Vagina (tissue), 2 donors: Measurements from ENCODE around the gene HNRNPA3. TPM values are rescaled to one million over a fixed set of nuclear protein-coding genes. Genes with fewer than 3 reads are reported as not detected.
"Not testable (repeated sequence)": the region's sequence is repeated elsewhere in the genome, so short reads cannot be mapped to it uniquely, and the experiment has no call there.

Source experiments
- DNase-seq, 2 donors: peaks; one replicate each; pipeline ENCODE4 v3.0.0-alpha.2; 2017; ENCODE audit errors: extremely low spot score in 2 of 2
- H3K27ac ChIP-seq: fragments of 200-600 bp; sonication (generic); one replicate; pipeline ENCODE4 v1.5.1; 2019
- H3K27me3 ChIP-seq: fragments of 200-600 bp; sonication (generic); one replicate; pipeline ENCODE4 v1.5.1; 2019
- H3K36me3 ChIP-seq, 2 donors: fragments of 200-600 bp; sonication (generic); one replicate each; pipeline ENCODE4 v1.5.1; 2017 to 2019
- H3K4me1 ChIP-seq: fragments of 200-600 bp; sonication (generic); one replicate; pipeline ENCODE4 v1.5.1; 2019
- H3K4me3 ChIP-seq, 2 donors: fragments of 200-600 bp; sonication (generic); 1 replicate in 1 of 2; 2 replicates in 1 of 2; pipeline ENCODE4 v1.5.1; 2016 to 2019
- H3K9me3 ChIP-seq: fragments of 200-600 bp; sonication (generic); one replicate; pipeline ENCODE4 v1.5.1; 2019
- CTCF ChIP-seq, 3 experiments: fragments of 450-650 bp in 2 of 3; fragments of 200-600 bp in 1 of 3; sonication (generic) in 1 of 3; IDR thresholded peaks; one replicate each; pipeline ENCODE4 v1.5.1; 2017 to 2019; ENCODE audit warnings: antibody characterized with exemption in 3 of 3, mild to moderate bottlenecking in 2 of 3, moderate library complexity in 2 of 3
- POLR2A ChIP-seq, 2 donors: fragments of 450-650 bp; IDR thresholded peaks; one replicate each; pipeline ENCODE4 v1.6.1; 2017; ENCODE audit warnings: antibody characterized with exemption in 2 of 2, mild to moderate bottlenecking in 2 of 2, moderate library complexity in 2 of 2
- POLR2AphosphoS5 ChIP-seq, 2 donors: sonication (generic); formaldehyde crosslinking; IDR thresholded peaks; one replicate each; pipeline ENCODE4 v1.9.0; 2017; ENCODE audit warnings: antibody characterized with exemption in 2 of 2, mild to moderate bottlenecking in 2 of 2, low read depth in 1 of 2; ENCODE audit not compliant: insufficient read depth in 1 of 2
- intact Hi-C: fragments of 100-400 bp; cut with DNase I; formaldehyde crosslinking; loops from one replicate; pipeline ENCODE4 v1.15.1; 2023
- total RNA-seq: library from RNA; depleted of rRNA; stranded (reverse); fragments of >200 nt; gene quantifications from one replicate; pipeline ENCODE4 v1.2.3, GENCODE V29; 2016

Gene HNRNPA3
- total RNA-seq, 1 donor from 2014 or later: 77.8 TPM

GRCh38 chr2:177212891-177213856 is 580 bp downstream of the HNRNPA3 start:
- intact Hi-C loops: loop anchor here (2.0 kb wide), 1 partner anchor 52 kb away; the partner anchor contains the start of gene NFE2L2

GRCh38 chr2:177217247-177217843 is 4.8 kb downstream of the HNRNPA3 start:
- TF ChIP-seq POLR2AphosphoS5 (IDR thresholded peaks at IDR 0.05; ENCODE audit: insufficient read depth in 1 of 2, low read depth in 1 of 2) (no peak), CTCF (IDR thresholded peaks at IDR 0.05) (no peak), POLR2A (IDR thresholded peaks at IDR 0.05) (no peak)
- intact Hi-C loops: no loop called here
- no peak for DNase-seq
- Histone ChIP-seq H3K9me3 (no peaks in the 10 kb centered on the region), H3K4me1 (peaks cover 69% of the 10 kb centered on the region), H3K27me3 (no peaks in the 10 kb centered on the region), H3K27ac (no peak overlapping the region), H3K4me3 (no peak overlapping the region), H3K36me3 (peaks cover 8 to 61% of the 10 kb centered on the region in 2 donors)

More at GRCh38 chr2:177212891-177213856, 580 bp downstream of the HNRNPA3 start:
- Histone ChIP-seq H3K9me3 (no peaks in the 10 kb centered on the region), H3K27ac (peak overlapping the region; percentile 100), H3K4me1 (peaks cover 62% of the 10 kb centered on the region), H3K4me3 (peak overlapping the region; percentile 74 to 96), H3K36me3 (peaks cover 4 to 29% of the 10 kb centered on the region in 2 donors), H3K27me3 (no peaks in the 10 kb centered on the region)
- DNase-seq: peak in 1 of 2 donors; percentile 96
- TF ChIP-seq POLR2A (IDR thresholded peaks at IDR 0.05): peak in 1 of 2 donors; percentile 22
- no peak for TF ChIP-seq CTCF (IDR thresholded peaks at IDR 0.05)
- peak in 1 of 2 donors; percentile 1 for TF ChIP-seq POLR2AphosphoS5 (IDR thresholded peaks at IDR 0.05; ENCODE audit: insufficient read depth in 1 of 2, low read depth in 1 of 2)

GRCh38 chr2:177219787-177220186 is 7.2 kb downstream of the HNRNPA3 start:
- H3K27me3 ChIP-seq, H3K27ac ChIP-seq, H3K9me3 ChIP-seq, intact Hi-C loops, DNase-seq, H3K4me3 ChIP-seq: not testable (repeated sequence)
- H3K4me1 ChIP-seq: peaks cover 61% of the 10 kb centered on the region
- H3K36me3 ChIP-seq: peaks cover 8 to 77% of the 10 kb centered on the region in 2 donors

- H3K9me3 ChIP-seq: no peaks in the 10 kb centered on the region
- DNase-seq: no peak
- H3K4me3 ChIP-seq: no peak overlapping the region
- H3K27me3 ChIP-seq: no peaks in the 10 kb centered on the region
- no peak overlapping the region for H3K27ac ChIP-seq
- intact Hi-C loops: no loop called here
- no peak for TF ChIP-seq POLR2AphosphoS5 (IDR thresholded peaks at IDR 0.05; ENCODE audit: insufficient read depth in 1 of 2, low read depth in 1 of 2)
- no peak for TF ChIP-seq CTCF (IDR thresholded peaks at IDR 0.05)
- no peak for TF ChIP-seq POLR2A (IDR thresholded peaks at IDR 0.05)
- peaks cover 44% of the 10 kb centered on the region for H3K4me1 ChIP-seq
- H3K36me3 ChIP-seq: peaks cover 8 to 65% of the 10 kb centered on the region in 2 donors
Observed at GRCh38 chr2:177221534-177221933, 8.9 kb downstream of the HNRNPA3 start.

GRCh38 chr2:177221970-177222369 is 9.4 kb downstream of the HNRNPA3 start:
- H3K9me3 ChIP-seq: no peaks in the 10 kb centered on the region
- no peak for TF ChIP-seq POLR2AphosphoS5 (IDR thresholded peaks at IDR 0.05; ENCODE audit: insufficient read depth in 1 of 2, low read depth in 1 of 2)
- H3K4me3 ChIP-seq: no peak overlapping the region
- H3K36me3 ChIP-seq: peaks cover 8 to 61% of the 10 kb centered on the region in 2 donors
- H3K27me3 ChIP-seq: no peaks in the 10 kb centered on the region
- intact Hi-C loops: no loop called here
- peaks cover 41% of the 10 kb centered on the region for H3K4me1 ChIP-seq
- no peak for DNase-seq
- H3K27ac ChIP-seq: no peak overlapping the region

GRCh38 chr2:177223436-177223835 is 10.8 kb downstream of the HNRNPA3 start:
- peaks cover 34% of the 10 kb centered on the region for H3K4me1 ChIP-seq

More at GRCh38 chr2:177223436-177223835, 10.8 kb downstream of the HNRNPA3 start:
- H3K9me3 ChIP-seq, H3K27ac ChIP-seq, H3K4me3 ChIP-seq, H3K27me3 ChIP-seq, DNase-seq, intact Hi-C loops: not testable (repeated sequence)
- peaks cover 2 to 46% of the 10 kb centered on the region in 2 donors for H3K36me3 ChIP-seq
